Adrenal gland (tissue), 5 donors: ENCODE data around the gene CYTH3.

Experiments used
- POLR2A ChIP-seq, 2 donors: fragments of 450-650 bp; IDR thresholded peaks; one replicate each; pipeline ENCODE4 v1.6.1; 2017; ENCODE audit warnings: antibody characterized with exemption in 2 of 2, mild to moderate bottlenecking in 2 of 2, moderate library complexity in 1 of 2
- TF ChIP-seq, protein P1 (sequence below), 6 experiments: fragments of 450-650 bp in 4 of 6; fragments of 200-600 bp in 2 of 6; sonication (generic) in 1 of 6; IDR thresholded peaks; 1 replicate in 5 of 6; 2 replicates in 1 of 6; pipeline versions ENCODE4 v1.5.1 to v1.8.0; 2016 to 2021; ENCODE audit warnings: antibody characterized with exemption in 6 of 6, mild to moderate bottlenecking in 2 of 6, moderate library complexity in 1 of 6
- donor health status: DM: no; HTN: no; CAD: no.

DNA sequence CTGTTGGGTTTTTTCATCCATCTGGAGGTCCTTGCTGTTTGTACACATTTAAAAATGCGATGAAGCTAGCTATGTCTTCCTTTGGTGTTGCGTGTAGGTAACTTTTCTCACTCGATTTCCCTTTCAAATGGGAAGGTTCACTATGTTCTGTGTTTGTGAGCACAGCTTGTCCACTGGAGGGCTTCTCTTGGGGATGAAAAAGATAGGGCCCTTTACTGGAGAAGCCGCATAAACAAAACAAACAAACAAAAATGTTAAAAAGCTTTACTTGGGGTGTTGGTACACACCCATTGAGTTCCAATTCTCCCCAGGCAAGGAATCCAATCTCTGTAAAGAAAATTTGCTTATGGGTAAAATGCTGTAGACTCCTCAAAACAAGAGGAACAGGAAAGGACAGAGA is 23.4 kb downstream of the CYTH3 start:
- TF ChIP-seq, protein P1, sequence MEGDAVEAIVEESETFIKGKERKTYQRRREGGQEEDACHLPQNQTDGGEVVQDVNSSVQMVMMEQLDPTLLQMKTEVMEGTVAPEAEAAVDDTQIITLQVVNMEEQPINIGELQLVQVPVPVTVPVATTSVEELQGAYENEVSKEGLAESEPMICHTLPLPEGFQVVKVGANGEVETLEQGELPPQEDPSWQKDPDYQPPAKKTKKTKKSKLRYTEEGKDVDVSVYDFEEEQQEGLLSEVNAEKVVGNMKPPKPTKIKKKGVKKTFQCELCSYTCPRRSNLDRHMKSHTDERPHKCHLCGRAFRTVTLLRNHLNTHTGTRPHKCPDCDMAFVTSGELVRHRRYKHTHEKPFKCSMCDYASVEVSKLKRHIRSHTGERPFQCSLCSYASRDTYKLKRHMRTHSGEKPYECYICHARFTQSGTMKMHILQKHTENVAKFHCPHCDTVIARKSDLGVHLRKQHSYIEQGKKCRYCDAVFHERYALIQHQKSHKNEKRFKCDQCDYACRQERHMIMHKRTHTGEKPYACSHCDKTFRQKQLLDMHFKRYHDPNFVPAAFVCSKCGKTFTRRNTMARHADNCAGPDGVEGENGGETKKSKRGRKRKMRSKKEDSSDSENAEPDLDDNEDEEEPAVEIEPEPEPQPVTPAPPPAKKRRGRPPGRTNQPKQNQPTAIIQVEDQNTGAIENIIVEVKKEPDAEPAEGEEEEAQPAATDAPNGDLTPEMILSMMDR (IDR thresholded peaks at IDR 0.05), result no peak
- TF ChIP-seq POLR2A (IDR thresholded peaks at IDR 0.05), result no peak
